ENCODE data around the gene PPEF1.

PPEF1 gene

DNA sequence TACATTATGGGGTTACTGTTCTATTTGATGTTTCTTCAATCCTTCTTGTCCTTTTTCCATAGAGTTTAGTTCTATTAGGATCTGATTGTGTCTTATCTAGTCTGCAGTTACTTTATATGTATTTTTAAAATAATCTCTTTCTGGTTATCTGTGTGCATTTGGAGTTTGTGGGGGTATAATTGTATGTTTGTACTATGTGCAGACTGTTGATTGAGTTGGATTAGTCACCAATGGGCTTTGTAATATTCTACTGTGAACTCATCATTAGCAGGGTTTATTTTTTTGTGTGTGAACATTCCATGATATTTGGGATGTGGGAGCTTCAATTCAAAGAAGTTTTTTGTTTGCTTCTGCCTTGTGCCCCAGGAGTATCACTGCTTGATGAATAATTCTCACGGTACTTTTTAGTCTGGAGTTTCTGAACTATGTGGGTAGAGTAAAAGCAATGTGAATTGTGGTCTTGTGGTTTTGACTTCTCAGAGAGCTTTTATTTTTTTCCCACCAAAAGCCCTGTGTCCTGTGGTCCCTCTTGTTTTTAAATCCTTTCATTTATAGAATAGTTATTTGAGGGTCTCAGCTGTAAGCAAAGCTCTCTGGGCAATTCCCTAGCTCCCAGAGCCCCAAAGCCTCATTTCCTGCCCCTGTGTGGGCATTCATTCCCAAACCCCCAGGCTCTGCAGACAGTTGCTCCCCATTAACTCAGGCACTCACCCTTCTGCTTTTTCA lies 148.6 kb downstream of the PPEF1 start:
- H3K4me3 Mint-ChIP-seq, result no peak overlapping the region
- H3K27me3 Mint-ChIP-seq, result no peaks in the 10 kb centered on the region
- no peaks in the 10 kb centered on the region for H3K9me3 Mint-ChIP-seq
- H3K27ac Mint-ChIP-seq (ENCODE audit: low read depth), result peak overlapping the region; percentile 13
- DNase-seq (ENCODE audit: low spot score in 2 of 2) (no peak), ATAC-seq (replicated peaks; ENCODE audit: extremely low read depth, poor library complexity, severe bottlenecking) (no peak)
- peaks cover 12% of the 10 kb centered on the region for H3K4me1 Mint-ChIP-seq
- H3K36me3 Mint-ChIP-seq (ENCODE audit: insufficient read depth), result peaks cover 3% of the 10 kb centered on the region

GRCh38 chrX:18856645-18856997 lies 149.2 kb downstream of the PPEF1 start:
- peaks cover 12% of the 10 kb centered on the region for H3K4me1 Mint-ChIP-seq
- peaks cover 3% of the 10 kb centered on the region for H3K36me3 Mint-ChIP-seq (ENCODE audit: insufficient read depth)
- no peak for ATAC-seq (replicated peaks; ENCODE audit: extremely low read depth, poor library complexity, severe bottlenecking)
- no peaks in the 10 kb centered on the region for H3K9me3 Mint-ChIP-seq
- no peaks in the 10 kb centered on the region for H3K27me3 Mint-ChIP-seq
- no peak for DNase-seq (ENCODE audit: low spot score in 2 of 2)
- peak overlapping the region; percentile 13 for H3K27ac Mint-ChIP-seq (ENCODE audit: low read depth)
- no peak overlapping the region for H3K4me3 Mint-ChIP-seq

GRCh38 chrX:18861511-18861910 lies 154.1 kb downstream of the PPEF1 start:
- H3K4me1 Mint-ChIP-seq, result peaks cover 3% of the 10 kb centered on the region
- H3K27me3 Mint-ChIP-seq, result no peaks in the 10 kb centered on the region
- no peak for ATAC-seq (replicated peaks; ENCODE audit: extremely low read depth, poor library complexity, severe bottlenecking)
- H3K27ac Mint-ChIP-seq (ENCODE audit: low read depth), result no peak overlapping the region
- H3K4me3 Mint-ChIP-seq, result no peak overlapping the region
- no peak for DNase-seq (ENCODE audit: low spot score in 2 of 2)
- no peaks in the 10 kb centered on the region for H3K9me3 Mint-ChIP-seq
- H3K36me3 Mint-ChIP-seq (ENCODE audit: insufficient read depth), result no peaks in the 10 kb centered on the region

DNA sequence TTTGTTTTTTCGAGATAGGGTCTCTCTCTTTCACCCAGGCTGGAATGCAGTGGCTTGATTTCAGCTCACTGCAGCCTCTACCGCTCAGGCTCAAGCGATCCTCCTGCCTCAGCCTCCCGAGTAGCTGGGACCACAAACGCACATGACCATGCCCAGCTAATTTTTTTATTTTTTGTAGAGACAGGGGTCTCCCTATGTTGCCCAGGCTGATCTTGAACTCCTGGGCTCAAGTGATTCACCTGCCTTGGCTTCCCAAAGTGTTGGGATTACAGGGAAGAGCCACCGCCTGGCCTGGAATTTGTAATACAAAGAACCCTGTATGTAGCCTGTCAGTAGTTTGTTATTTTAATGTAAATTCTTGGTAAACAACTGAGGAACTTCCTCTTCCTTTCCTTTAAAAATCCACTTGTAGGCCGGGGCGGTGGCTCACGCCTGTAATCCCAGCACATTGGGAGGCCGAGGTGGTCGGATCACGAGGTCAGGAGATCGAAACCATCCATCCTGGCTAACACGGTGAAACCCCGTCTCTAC lies 157.0 kb downstream of the PPEF1 start:
- no peak overlapping the region for H3K4me3 Mint-ChIP-seq
- H3K4me1 Mint-ChIP-seq, result no peaks in the 10 kb centered on the region
- H3K9me3 Mint-ChIP-seq, result no peaks in the 10 kb centered on the region
- no peaks in the 10 kb centered on the region for H3K36me3 Mint-ChIP-seq (ENCODE audit: insufficient read depth)
- H3K27me3 Mint-ChIP-seq, result no peaks in the 10 kb centered on the region
- DNase-seq (ENCODE audit: low spot score in 2 of 2) (no peak), ATAC-seq (replicated peaks; ENCODE audit: extremely low read depth, poor library complexity, severe bottlenecking) (no peak)
- no peak overlapping the region for H3K27ac Mint-ChIP-seq (ENCODE audit: low read depth)

- Mint-ChIP-seq H3K9me3 (no peaks in the 10 kb centered on the region), H3K4me3 (no peak overlapping the region), H3K4me1 (peaks cover 7% of the 10 kb centered on the region), H3K36me3 (ENCODE audit: insufficient read depth) (peaks cover 1% of the 10 kb centered on the region), H3K27ac (ENCODE audit: low read depth) (no peak overlapping the region), H3K27me3 (peaks cover 13% of the 10 kb centered on the region)
- ATAC-seq (replicated peaks; ENCODE audit: extremely low read depth, poor library complexity, severe bottlenecking) (no peak), DNase-seq (ENCODE audit: low spot score in 2 of 2) (no peak)
Measured at GRCh38 chrX:18871161-18871890, 163.9 kb downstream of the PPEF1 start.

GRCh38 chrX:18871970-18872369 lies 164.5 kb downstream of the PPEF1 start:
- peaks cover 1% of the 10 kb centered on the region for H3K36me3 Mint-ChIP-seq (ENCODE audit: insufficient read depth)

DNA sequence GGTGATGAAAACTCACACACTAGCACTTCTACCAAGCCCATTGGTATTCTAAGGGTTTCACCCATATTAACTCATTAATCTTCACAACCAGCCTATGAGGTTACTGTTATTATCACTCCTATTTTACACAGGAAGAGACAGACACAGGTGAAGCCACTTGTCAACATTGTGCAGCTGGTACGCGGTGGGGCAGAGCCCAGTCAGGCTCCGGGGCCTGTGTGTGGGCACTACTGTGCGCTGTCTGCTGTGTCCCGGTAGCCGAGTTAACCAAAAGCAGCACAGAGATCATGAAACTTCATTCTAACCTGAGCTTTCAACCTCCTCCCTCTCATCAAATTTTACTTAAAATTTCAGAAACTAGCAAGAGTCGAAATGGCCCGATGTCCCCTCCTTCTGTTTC lies 165.2 kb downstream of the PPEF1 start:
- Mint-ChIP-seq H3K27me3 (peaks cover 22% of the 10 kb centered on the region), H3K27ac (ENCODE audit: low read depth) (peak overlapping the region; percentile 72), H3K9me3 (no peaks in the 10 kb centered on the region), H3K36me3 (ENCODE audit: insufficient read depth) (peaks cover 1% of the 10 kb centered on the region), H3K4me1 (peaks cover 7% of the 10 kb centered on the region), H3K4me3 (no peak overlapping the region)
- ATAC-seq (replicated peaks; ENCODE audit: extremely low read depth, poor library complexity, severe bottlenecking) (no peak), DNase-seq (ENCODE audit: low spot score in 2 of 2) (no peak)

More at GRCh38 chrX:18871970-18872369, 164.5 kb downstream of the PPEF1 start:
- no peak overlapping the region for H3K4me3 Mint-ChIP-seq
- H3K27ac Mint-ChIP-seq (ENCODE audit: low read depth), result no peak overlapping the region
- H3K9me3 Mint-ChIP-seq, result no peaks in the 10 kb centered on the region
- peaks cover 20% of the 10 kb centered on the region for H3K27me3 Mint-ChIP-seq
- peaks cover 7% of the 10 kb centered on the region for H3K4me1 Mint-ChIP-seq
- ATAC-seq (replicated peaks; ENCODE audit: extremely low read depth, poor library complexity, severe bottlenecking) (no peak), DNase-seq (ENCODE audit: low spot score in 2 of 2) (no peak)

GRCh38 chrX:18873189-18873791 lies 165.8 kb downstream of the PPEF1 start:
- Mint-ChIP-seq H3K27me3 (peaks cover 23% of the 10 kb centered on the region), H3K27ac (ENCODE audit: low read depth) (peak overlapping the region; percentile 72), H3K36me3 (ENCODE audit: insufficient read depth) (peaks cover 1% of the 10 kb centered on the region), H3K4me3 (peak overlapping the region; percentile 67), H3K4me1 (peaks cover 7% of the 10 kb centered on the region), H3K9me3 (no peaks in the 10 kb centered on the region)
- no peak for DNase-seq (ENCODE audit: low spot score in 2 of 2)
- no peak for ATAC-seq (replicated peaks; ENCODE audit: extremely low read depth, poor library complexity, severe bottlenecking)

DNA sequence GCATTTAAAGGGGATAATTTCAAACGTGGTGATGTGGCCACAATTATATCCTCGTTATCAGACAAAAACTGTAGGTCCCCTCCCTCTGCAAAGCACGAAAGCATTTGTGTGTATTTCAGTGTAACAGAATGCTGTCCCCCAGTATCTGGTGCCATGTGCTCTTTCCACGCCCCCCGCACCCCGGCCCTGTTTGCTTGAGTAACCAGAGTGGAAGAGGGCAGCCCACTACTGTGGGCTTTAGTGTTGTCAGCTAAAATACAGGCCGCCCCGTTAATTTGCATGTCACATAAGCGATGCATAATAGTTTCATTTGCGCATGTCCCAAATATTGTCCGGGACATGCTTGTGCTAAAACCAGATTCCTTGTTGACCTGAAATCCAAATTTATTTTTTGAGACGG lies 166.4 kb downstream of the PPEF1 start:
- Mint-ChIP-seq H3K4me1 (peaks cover 7% of the 10 kb centered on the region), H3K27me3 (peaks cover 28% of the 10 kb centered on the region), H3K27ac (ENCODE audit: low read depth) (no peak overlapping the region), H3K9me3 (no peaks in the 10 kb centered on the region), H3K36me3 (ENCODE audit: insufficient read depth) (peaks cover 1% of the 10 kb centered on the region), H3K4me3 (no peak overlapping the region)
- no peak for ATAC-seq (replicated peaks; ENCODE audit: extremely low read depth, poor library complexity, severe bottlenecking)
- DNase-seq (ENCODE audit: low spot score in 2 of 2), result no peak

DNA sequence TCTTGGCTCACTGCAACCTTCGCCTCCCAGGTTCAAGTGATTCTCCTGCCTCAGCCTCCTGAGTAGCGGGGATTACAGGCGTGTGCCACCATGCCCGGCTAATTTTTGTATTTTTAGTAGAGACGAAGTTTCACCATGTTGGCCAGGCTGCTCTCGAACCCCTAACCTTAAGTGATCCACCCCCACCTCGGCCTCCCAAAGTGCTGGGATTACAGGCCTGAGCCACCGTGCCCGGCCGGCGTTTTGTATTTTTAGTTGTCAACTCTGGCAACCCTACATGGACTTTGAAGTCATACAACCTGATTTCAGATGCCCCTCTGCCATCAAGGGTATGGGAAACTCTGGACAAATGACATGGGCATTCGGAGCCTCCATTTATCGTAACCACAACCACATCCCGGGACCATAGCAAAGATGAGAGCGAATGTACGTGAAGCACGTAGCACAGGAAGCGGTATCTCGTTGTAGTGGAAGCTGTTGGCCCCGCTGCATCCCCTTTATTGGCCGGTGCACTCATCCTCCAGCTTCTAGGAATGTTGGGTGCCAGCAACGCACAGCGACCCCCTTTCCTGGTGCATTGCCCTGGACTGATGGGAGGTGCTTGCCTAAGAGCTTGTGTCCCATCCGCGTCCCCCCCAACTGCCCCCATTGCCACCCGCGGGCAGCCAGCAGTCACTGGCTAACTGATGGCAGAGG lies 167.3 kb downstream of the PPEF1 start:
- Mint-ChIP-seq H3K4me3 (no peak overlapping the region), H3K9me3 (no peaks in the 10 kb centered on the region), H3K27me3 (peaks cover 28% of the 10 kb centered on the region), H3K4me1 (peaks cover 7% of the 10 kb centered on the region), H3K36me3 (ENCODE audit: insufficient read depth) (peaks cover 1% of the 10 kb centered on the region), H3K27ac (ENCODE audit: low read depth) (no peak overlapping the region)
- DNase-seq (ENCODE audit: low spot score in 2 of 2) (no peak), ATAC-seq (replicated peaks; ENCODE audit: extremely low read depth, poor library complexity, severe bottlenecking) (no peak)

DNA sequence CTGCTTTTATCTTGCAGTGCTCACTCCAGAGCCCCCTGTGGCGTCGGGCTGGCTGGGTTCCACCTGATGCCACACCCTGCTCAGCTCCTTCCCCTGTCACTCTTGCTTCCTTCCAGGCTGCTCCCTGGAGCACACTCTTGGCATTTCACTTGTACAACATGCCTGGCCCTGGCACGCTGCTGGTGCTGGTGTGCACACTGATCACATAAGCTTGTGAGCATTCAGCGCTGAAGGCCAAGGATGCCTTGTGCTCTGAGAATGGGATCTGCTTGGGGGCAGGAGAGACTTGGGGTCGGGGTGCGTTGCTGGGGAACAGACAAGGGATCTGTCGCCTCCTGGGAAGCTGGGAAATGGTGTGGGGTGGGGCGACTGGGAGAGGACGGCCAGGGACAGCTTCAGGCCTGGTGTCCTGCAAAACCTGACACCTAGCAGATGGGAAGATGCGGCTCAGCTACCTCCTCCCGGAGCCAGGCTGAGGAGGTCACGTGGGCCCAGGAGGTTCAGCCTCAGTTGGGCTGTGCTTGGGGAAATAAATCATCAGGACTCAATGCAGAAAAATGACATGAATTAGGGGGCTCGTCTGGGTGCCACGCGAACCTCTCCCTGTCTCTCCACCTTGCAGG lies 167.9 kb downstream of the PPEF1 start:
- ATAC-seq (replicated peaks; ENCODE audit: extremely low read depth, poor library complexity, severe bottlenecking), result no peak
- Mint-ChIP-seq H3K9me3 (no peaks in the 10 kb centered on the region), H3K27ac (ENCODE audit: low read depth) (no peak overlapping the region), H3K36me3 (ENCODE audit: insufficient read depth) (peaks cover 1% of the 10 kb centered on the region), H3K4me3 (no peak overlapping the region), H3K27me3 (peaks cover 28% of the 10 kb centered on the region), H3K4me1 (peaks cover 7% of the 10 kb centered on the region)
- no peak for DNase-seq (ENCODE audit: low spot score in 2 of 2)

GRCh38 chrX:18877469-18877868 lies 170.0 kb downstream of the PPEF1 start:
- no peak for ATAC-seq (replicated peaks; ENCODE audit: extremely low read depth, poor library complexity, severe bottlenecking)
- peaks cover 7% of the 10 kb centered on the region for H3K4me1 Mint-ChIP-seq

More at GRCh38 chrX:18877469-18877868, 170.0 kb downstream of the PPEF1 start:
- H3K4me3 Mint-ChIP-seq, result no peak overlapping the region
- H3K36me3 Mint-ChIP-seq (ENCODE audit: insufficient read depth), result peaks cover 1% of the 10 kb centered on the region
- H3K9me3 Mint-ChIP-seq, result no peaks in the 10 kb centered on the region
- no peak for DNase-seq (ENCODE audit: low spot score in 2 of 2)
- H3K27me3 Mint-ChIP-seq, result peaks cover 28% of the 10 kb centered on the region
- H3K27ac Mint-ChIP-seq (ENCODE audit: low read depth), result no peak overlapping the region

Data from central memory CD8-positive, alpha-beta T cell (primary cell).